Umbilical cord (tissue), 2 donors: ENCODE measurements around the gene ASB10. TPM values are rescaled to one million over a fixed set of nuclear protein-coding genes. Genes with fewer than 3 reads are reported as not detected.

Source experiments
- DNase-seq: peaks from one replicate; pipeline ENCODE4 v3.0.0-alpha.2; 2015; ENCODE audit warnings: low spot score
- total RNA-seq: library from RNA; depleted of rRNA; stranded (reverse); fragments of >200 nt; gene quantifications from one replicate; pipeline ENCODE4 v1.2.3, GENCODE V29; 2014; ENCODE audit warnings: low replicate concordance; ENCODE audit not compliant: insufficient read depth

The ASB10 gene
- total RNA-seq, 1 donor from 2014 or later: not detected

GRCh38 chr7:151135866-151136843 lies 50.9 kb downstream of the ASB10 start:
- DNase-seq: no peak

GRCh38 chr7:151135525-151135845 lies 51.6 kb downstream of the ASB10 start:
- no peak for DNase-seq

- DNase-seq: no peak
Measured at GRCh38 chr7:151134743-151135524, 52.1 kb downstream of the ASB10 start.

GRCh38 chr7:151133986-151134742 lies 52.9 kb downstream of the ASB10 start:
- no peak for DNase-seq

GRCh38 chr7:151133266-151133985 lies 53.6 kb downstream of the ASB10 start:
- no peak for DNase-seq

GRCh38 chr7:151132461-151133205 lies 54.4 kb downstream of the ASB10 start:
- no peak for DNase-seq

GRCh38 chr7:151131592-151132293 lies 55.3 kb downstream of the ASB10 start:
- DNase-seq: no peak

- no peak for DNase-seq
Measured at GRCh38 chr7:151131224-151131591, 55.8 kb downstream of the ASB10 start.

- no peak for DNase-seq
Measured at GRCh38 chr7:151130741-151131157, 56.3 kb downstream of the ASB10 start.

- no peak for DNase-seq
Measured at GRCh38 chr7:151129960-151130591, 57.0 kb downstream of the ASB10 start.

- DNase-seq: no peak
Measured at GRCh38 chr7:151129117-151129959, 57.7 kb downstream of the ASB10 start.

GRCh38 chr7:151128716-151129115 lies 58.3 kb downstream of the ASB10 start:
- no peak for DNase-seq

- DNase-seq: no peak
Measured at GRCh38 chr7:151128144-151128543, 58.9 kb downstream of the ASB10 start.

- no peak for DNase-seq
Measured at GRCh38 chr7:151126491-151127137, 60.4 kb downstream of the ASB10 start.

- no peak for DNase-seq
Measured at GRCh38 chr7:151125846-151126481, 61.1 kb downstream of the ASB10 start.
